GM18502 (cell line): ENCODE results near the gene ABTB2.

Experiments
- ATAC-seq: cut with Tn5 transposase; IDR thresholded peaks from one replicate; pipeline ENCODE4 v1.9.1; 2021; ENCODE audit warnings: mild to moderate bottlenecking; ENCODE audit not compliant: unreplicated experiment, poor library complexity

ABTB2 gene

GRCh38 chr11:34344410-34344767, 13.4 kb downstream of the ABTB2 start:
- ATAC-seq, result no peak

DNA sequence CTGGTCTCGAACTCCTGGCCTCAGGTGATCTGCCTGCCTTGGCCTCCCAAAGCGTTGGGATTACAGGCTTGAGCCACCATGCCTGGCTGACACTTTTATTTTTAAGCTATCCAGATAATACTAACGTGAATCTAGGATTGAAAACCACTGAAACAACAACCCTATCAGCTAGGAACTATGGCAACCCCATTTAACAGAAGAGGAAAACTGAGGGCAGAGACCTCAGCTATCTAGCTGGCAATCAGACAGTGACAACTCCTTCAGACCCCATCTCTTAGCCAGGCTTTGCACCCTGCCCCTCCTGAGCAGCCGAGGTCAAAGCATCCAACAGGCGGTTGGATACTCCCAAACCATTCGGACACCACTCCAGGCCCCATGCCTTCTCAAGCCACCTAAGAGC, 14.1 kb downstream of the ABTB2 start:
- no peak for ATAC-seq

DNA sequence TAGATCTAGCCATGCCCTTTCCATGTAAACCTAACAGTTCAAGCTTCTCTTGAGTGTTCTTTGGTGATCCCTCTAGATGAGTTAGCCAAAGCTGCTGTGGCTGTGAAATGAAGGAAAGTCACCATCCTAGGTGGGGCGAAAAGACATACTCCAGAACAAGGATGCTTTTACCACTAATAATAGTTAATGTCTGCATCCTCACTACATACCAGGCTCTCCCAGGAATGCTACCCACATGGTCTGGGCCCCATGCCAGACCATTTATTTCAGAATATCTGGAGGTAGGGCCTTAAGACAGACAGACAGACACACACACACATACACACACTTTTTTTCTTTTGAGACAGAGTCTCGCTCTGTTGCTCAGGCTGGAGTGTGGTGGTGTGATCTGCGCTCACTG, 14.7 kb downstream of the ABTB2 start:
- ATAC-seq, result no peak

GRCh38 chr11:34341931-34342533, 15.8 kb downstream of the ABTB2 start:
- no peak for ATAC-seq

DNA sequence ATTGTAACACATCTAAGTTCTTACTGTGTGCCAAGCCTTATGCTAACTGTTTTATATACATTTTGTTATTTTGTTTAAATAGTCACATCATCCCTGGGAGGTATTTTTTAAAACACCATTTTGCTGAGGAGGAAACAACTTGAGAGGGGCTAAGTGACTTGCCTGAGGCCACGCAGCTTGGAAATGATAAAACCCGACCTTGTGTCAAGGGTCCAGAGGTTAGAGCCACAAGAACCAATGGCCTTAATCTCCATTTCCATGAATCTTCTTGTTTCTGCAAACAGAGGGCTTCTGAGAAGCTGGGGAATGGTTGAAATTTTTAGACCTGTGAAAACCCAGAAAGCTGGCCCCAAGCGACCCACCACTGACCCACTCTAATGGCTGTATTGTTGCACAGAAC, 16.7 kb downstream of the ABTB2 start:
- ATAC-seq, result no peak

DNA sequence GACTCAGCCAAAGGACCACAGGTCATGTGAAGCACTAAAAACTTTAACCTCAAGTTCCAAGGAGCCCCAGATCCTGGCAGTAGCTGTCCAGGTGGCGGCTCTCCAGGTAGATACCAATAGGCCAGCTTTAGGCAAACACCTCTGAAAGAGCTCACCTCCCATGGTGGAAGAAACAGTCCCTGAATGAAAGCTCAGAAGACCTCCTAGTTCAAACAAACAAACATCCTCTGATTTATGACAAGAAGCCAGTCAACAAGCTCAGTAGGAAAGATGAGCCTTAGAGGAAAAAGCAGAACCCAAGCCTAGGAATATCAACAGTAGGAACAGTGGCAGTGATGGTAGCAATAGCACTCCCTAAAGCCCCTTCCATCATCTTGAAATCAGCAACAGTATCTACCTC, 17.2 kb downstream of the ABTB2 start:
- ATAC-seq, result no peak

DNA sequence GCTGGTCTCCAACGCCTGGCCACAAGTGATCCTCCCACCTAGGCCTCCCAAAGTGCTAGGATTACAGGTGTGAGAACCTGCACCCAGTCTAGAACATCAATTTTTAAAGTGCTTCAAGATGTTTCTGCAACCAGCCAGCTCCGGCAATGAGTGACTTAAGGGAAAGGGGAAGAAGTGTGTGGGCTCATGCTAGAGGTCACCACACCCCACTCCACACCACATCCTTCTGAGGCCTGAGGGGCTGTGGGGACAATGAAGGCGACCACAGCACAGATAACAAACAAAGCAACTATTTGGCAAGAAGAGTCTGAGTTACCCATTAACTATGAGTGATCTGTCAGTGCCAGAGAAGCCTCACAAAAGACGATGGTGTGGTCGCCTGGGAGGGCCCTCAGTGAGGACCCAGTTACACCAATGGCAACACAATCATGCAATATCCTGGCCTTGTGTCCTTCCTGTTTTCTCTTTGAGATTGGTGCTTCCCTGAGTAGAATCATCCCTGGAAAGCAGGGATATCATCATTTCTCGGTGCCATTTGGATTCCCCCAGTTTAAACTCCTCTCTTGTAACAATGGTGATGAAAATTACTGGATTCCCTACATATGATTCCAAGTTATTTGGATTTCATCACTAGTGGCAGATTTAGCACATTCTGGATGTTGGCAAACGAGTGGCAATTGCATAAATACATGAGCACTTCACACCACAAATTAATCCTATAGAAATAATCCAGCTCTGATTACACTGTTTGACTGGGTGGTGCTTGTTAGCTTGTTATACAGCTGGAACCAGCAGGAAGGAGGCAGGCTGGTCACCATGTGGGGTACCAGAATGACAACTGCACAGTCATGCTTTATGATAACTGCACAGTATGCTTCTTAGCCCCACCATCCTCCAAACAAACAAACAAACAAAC, 18.4 kb downstream of the ABTB2 start:
- peak; percentile 68 for ATAC-seq

DNA sequence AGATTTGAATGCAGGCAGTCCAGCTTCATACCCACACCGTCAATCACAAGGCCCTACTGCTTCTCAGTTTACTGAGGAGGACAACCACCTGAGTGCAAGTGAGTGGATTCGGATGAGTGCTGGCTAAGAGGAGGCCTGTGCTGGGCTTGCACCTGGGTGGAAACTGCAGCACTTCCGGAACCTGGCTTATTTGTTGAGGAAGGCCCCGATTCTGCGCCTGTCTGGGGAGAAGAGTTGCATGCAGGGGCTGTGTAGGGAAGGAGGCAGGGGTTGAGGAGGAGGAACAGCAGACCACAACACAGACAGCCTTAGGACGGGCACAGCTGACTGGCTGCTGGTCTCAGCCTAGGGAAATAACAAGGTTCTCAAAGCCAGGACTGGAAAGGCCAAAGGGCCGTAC, 20.8 kb downstream of the ABTB2 start:
- ATAC-seq, result no peak

DNA sequence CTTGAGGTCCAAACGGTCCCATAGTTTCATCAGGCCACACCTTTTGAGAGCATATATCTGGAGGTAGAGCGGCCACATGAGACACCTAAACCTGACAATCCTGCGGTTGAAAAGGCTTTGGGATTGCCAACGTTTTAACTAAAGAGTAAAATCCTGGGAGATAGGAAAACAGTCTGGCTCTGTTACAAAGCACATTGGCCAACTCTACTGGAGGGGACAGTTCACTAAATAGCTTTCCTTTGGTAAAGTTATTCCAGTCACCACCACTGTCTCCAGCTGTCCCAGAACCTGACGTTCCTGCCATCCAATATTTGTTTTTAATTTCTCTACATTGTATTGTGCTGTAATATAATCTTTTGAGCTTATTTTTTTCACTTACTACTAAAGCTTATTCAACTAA, 22.0 kb downstream of the ABTB2 start:
- ATAC-seq, result no peak

DNA sequence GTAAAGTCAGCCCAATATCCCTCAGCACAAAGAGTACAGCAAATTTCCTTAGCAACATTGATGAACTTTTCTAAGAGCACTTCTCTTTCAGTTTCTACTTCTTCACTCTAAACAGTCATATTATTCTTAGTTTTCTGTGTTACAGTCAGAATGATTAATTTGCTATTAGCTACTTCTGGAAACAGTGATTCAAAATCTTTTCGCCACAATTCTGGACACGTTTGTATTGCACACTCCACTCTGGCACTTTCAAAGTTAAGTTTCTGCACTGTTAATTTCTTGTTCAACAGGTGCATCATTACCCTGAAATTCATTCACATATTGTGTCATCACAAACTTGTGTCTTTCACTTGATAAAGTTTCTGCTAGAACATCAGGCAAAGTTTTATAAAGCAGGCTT, 22.5 kb downstream of the ABTB2 start:
- peak; percentile 47 for ATAC-seq

DNA sequence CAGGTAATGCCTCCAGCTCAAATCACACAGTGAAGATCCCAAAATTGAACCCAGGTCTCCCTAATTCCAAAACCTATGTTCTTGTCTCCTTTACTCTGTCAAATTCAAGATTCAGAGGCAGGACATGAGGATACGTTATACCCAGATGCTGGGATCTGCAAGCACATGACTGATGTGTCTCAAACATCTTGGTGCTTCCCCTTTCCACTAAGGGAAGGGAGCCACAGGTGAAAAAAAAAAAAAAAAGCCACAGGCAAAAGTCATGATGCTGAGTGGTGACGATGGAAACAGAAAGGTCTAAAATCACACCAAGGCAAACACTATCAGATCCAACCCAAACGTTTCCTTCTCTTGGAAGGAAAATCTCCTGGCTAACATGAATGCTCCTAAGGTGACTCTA, 24.0 kb downstream of the ABTB2 start:
- ATAC-seq, result no peak

- ATAC-seq, result no peak
Measured at GRCh38 chr11:34332524-34332923, 25.3 kb downstream of the ABTB2 start.

DNA sequence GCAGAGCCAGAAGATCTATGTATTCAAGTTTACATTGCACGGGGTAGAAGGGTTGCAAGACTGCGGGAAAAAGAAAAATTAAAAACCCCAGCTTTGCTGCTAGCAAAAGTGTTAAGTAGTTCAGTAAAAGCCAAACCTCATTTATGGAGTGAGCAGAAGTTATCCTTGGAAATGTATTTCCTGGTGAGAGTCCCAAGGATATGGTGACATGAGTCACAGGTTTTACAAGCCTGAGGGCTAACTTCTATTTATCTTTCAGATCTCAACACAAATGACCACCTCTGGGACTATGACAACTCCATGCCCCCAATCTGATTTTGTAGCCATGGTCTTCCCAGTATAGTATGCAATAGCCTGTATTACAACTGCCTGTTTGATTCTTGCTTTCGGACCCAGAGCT, 26.1 kb downstream of the ABTB2 start:
- no peak for ATAC-seq

- ATAC-seq, result no peak
Measured at GRCh38 chr11:34331329-34331728, 26.5 kb downstream of the ABTB2 start.

DNA sequence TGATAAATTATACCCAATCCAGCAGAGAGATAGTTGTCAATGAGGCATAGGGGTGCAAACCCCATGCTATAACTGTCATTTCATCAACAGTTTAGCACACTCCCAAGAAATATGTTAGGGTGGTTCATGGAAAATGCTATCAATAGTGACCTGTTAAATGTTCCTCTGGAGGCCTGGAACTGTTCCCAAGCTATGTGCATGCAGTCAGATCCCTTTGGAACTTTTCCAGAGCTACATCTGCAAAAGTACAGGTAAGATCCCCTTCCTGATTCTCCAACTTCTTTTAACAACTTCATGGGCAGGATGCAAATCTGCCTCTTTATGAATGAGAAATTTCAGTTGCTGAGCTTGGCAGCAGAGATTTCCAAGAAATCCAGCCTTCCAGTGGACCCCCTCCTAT, 27.2 kb downstream of the ABTB2 start:
- ATAC-seq, result no peak

GRCh38 chr11:34329876-34330275, 27.9 kb downstream of the ABTB2 start:
- ATAC-seq, result no peak

- ATAC-seq, result no peak
Measured at GRCh38 chr11:34328632-34328910, 29.2 kb downstream of the ABTB2 start.

DNA sequence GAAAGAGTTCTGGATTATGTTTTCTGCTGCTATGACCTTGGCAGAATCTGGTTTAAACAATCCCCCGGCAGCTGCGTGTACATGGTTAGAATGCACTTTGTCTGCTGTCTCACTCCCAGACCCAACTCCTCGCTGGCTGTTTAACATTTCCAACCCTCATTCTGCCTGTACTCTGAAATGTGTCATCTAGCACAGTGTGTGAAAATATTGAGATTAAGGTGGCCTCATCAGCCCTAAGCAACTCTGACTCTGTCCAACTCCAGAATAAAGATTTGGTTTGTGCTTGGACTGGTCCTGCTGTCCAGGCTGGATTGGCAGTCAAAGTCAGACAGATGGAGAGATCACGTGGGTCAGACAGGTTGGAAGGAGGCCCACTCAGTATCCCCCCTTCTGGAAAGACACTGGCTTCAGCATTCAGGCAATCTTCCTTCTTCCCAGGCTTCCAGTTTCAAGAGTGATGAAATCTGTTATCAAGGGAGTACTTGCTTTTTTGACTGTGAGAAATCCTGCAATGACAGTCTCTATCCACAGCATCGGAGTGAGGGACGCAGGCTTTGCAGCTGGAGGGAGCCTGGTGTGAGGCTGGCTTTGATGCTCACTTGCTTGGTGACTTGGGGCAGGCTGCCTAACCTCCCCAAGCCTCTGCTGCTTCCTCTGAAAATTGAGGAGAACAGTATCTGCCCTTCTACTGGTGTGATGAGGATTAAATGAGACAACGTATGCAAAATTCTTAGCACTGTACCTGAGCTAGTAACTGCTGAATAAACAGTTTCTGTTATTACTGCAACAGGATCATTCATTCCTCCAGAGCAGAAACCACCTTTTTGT, 29.8 kb downstream of the ABTB2 start:
- ATAC-seq, result no peak

DNA sequence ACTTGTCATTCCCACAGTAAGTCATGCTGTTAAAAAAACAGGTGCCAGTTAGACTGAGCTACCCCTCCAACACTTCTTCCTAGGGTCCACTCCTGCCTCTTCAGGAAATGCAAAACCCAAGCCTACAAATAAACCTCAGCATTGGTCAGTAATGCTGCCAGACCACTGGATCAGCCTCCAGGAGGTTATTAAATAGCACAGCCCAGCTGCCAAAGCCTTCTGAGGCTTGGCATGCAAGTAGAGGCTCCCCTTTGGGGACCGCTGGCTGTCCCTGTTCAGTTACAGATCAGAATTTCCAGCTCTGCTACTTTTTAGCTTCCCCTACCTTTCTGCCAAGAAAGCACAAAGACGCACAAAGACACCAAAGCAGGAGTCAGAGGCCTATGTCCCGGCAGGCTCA, 33.3 kb downstream of the ABTB2 start:
- ATAC-seq, result no peak

DNA sequence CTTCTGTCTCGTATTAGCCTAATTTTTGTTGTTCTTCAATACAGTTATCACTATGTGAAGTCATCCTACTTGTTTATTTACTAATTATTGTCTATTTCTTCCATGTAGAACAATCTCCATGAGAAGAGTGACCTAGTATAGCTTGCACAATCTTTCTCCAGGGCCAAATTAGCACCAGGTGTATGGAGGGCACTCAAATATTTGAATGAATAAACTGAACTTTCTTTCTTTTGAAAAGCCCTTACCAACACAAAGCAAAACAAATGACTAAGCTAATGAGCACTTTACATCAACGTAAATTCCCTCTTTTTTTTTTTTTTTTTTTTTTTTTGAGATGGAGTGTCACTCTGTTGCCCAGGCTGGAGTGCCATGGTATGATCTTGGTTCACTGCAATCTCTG, 34.2 kb downstream of the ABTB2 start:
- no peak for ATAC-seq
